ENCODE results near the gene EXOC1L. TPM values are rescaled to one million over a fixed set of nuclear protein-coding genes. Genes with fewer than 3 reads are reported as not detected.

EXOC1L gene
- total and polyA plus RNA-seq, 2 of the 13 experiments (the other 11 are each of a cell fraction or from before 2014, with no cell fraction given) = not detected

DNA sequence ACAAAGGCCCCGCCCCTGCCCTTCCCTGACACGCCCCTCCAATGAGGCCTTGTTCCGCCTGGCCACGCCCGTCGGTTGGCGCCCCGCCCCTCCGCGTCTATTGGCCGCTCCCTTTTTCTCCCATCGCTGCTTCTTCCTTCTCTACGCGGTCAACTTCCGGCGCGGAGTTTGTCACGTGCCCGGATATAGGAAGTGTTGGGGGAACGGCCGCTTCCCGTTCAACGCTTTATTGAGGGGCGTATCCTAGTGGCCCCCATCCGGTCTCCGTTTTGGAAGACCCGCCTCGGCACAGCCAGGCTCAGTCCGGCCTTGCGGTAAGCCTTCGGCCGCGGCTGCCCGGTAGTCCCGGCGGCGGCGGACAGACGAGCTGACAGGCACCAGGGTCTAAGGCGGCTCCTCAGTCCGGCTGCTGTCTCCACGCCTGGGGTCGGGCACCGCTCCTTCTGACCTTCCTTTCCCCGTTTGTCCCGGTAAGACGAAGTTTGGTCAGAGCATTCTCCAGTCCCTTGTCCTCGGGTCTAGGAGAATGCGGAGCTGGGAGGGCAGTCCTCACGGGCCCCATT is 34.0 kb downstream of the EXOC1L start, which contains the start of gene EXOC1 (continued):
- TF ChIP-seq RXRB (CRISPR knock-in tag; IDR thresholded peaks at IDR 0.05; ENCODE audit: borderline replicate concordance) = no peak
- no peak for TF ChIP-seq NR2F6 (IDR thresholded peaks at IDR 0.05)
- TF ChIP-seq NR2F6 (CRISPR knock-in tag; IDR thresholded peaks at IDR 0.05) = no peak
- no peak for TF ChIP-seq MYNN (CRISPR knock-in tag; IDR thresholded peaks at IDR 0.05; ENCODE audit: low read depth)
- TF ChIP-seq ZNF274 (CRISPR knock-in tag; IDR thresholded peaks at IDR 0.05) = peak; percentile 85; the same call in 1 of the 2 replicates
- TF ChIP-seq, protein P1, sequence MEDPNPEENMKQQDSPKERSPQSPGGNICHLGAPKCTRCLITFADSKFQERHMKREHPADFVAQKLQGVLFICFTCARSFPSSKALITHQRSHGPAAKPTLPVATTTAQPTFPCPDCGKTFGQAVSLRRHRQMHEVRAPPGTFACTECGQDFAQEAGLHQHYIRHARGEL (CRISPR knock-in tag; IDR thresholded peaks at IDR 0.05) = no peak
- TF ChIP-seq ZNF350 (CRISPR knock-in tag; IDR thresholded peaks at IDR 0.05; ENCODE audit: borderline replicate concordance, low read depth) = peak; percentile 63; the same call in 1 of the 2 replicates
- no peak for TF ChIP-seq ZNF777 (CRISPR knock-in tag; IDR thresholded peaks at IDR 0.05)
- no peak for TF ChIP-seq JUNB (CRISPR knock-in tag; IDR thresholded peaks at IDR 0.05; ENCODE audit: borderline replicate concordance)
- TF ChIP-seq ZNF138 (CRISPR knock-in tag; IDR thresholded peaks at IDR 0.05; ENCODE audit: low read depth) = no peak
- peak; percentile 65 for TF ChIP-seq KAT7 (CRISPR knock-in tag; IDR thresholded peaks at IDR 0.05; ENCODE audit: borderline replicate concordance)
- TF ChIP-seq, protein P2, sequence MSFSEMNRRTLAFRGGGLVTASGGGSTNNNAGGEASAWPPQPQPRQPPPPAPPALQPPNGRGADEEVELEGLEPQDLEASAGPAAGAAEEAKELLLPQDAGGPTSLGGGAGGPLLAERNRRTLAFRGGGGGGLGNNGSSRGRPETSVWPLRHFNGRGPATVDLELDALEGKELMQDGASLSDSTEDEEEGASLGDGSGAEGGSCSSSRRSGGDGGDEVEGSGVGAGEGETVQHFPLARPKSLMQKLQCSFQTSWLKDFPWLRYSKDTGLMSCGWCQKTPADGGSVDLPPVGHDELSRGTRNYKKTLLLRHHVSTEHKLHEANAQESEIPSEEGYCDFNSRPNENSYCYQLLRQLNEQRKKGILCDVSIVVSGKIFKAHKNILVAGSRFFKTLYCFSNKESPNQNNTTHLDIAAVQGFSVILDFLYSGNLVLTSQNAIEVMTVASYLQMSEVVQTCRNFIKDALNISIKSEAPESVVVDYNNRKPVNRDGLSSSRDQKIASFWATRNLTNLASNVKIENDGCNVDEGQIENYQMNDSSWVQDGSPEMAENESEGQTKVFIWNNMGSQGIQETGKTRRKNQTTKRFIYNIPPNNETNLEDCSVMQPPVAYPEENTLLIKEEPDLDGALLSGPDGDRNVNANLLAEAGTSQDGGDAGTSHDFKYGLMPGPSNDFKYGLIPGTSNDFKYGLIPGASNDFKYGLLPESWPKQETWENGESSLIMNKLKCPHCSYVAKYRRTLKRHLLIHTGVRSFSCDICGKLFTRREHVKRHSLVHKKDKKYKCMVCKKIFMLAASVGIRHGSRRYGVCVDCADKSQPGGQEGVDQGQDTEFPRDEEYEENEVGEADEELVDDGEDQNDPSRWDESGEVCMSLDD (CRISPR knock-in tag; IDR thresholded peaks at IDR 0.05; ENCODE audit: borderline replicate concordance) = 0 out of 2 replicates have a peak, but pooled peaks have one; percentile 18
- TF ChIP-seq, protein P3, sequence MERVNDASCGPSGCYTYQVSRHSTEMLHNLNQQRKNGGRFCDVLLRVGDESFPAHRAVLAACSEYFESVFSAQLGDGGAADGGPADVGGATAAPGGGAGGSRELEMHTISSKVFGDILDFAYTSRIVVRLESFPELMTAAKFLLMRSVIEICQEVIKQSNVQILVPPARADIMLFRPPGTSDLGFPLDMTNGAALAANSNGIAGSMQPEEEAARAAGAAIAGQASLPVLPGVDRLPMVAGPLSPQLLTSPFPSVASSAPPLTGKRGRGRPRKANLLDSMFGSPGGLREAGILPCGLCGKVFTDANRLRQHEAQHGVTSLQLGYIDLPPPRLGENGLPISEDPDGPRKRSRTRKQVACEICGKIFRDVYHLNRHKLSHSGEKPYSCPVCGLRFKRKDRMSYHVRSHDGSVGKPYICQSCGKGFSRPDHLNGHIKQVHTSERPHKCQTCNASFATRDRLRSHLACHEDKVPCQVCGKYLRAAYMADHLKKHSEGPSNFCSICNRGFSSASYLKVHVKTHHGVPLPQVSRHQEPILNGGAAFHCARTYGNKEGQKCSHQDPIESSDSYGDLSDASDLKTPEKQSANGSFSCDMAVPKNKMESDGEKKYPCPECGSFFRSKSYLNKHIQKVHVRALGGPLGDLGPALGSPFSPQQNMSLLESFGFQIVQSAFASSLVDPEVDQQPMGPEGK (CRISPR knock-in tag; IDR thresholded peaks at IDR 0.05) = peak; percentile 84
- no peak for TF ChIP-seq ZNF44 (CRISPR knock-in tag; IDR thresholded peaks at IDR 0.05)
- no peak for TF ChIP-seq ZNF7 (CRISPR knock-in tag; IDR thresholded peaks at IDR 0.05)
- peak; percentile 56; the same call in 1 of the 2 replicates for TF ChIP-seq ZNF878 (CRISPR knock-in tag; IDR thresholded peaks at IDR 0.05)
- TF ChIP-seq FOXK2 (IDR thresholded peaks at IDR 0.05) = no peak
- TF ChIP-seq MLLT10 (CRISPR knock-in tag; IDR thresholded peaks at IDR 0.05) = no peak
- no peak for TF ChIP-seq KLF6 (CRISPR knock-in tag; IDR thresholded peaks at IDR 0.05)
- no peak for TF ChIP-seq PPARG (CRISPR knock-in tag; conservative IDR thresholded peaks at IDR 0.05)
- TF ChIP-seq ZNF180 (CRISPR knock-in tag; IDR thresholded peaks at IDR 0.05; ENCODE audit: borderline replicate concordance, low read depth) = no peak
- TF ChIP-seq ATM (IDR thresholded peaks at IDR 0.05; ENCODE audit: borderline replicate concordance) = no peak
- TF ChIP-seq ZNF451 (CRISPR knock-in tag; IDR thresholded peaks at IDR 0.05) = no peak
- TF ChIP-seq, protein P4, sequence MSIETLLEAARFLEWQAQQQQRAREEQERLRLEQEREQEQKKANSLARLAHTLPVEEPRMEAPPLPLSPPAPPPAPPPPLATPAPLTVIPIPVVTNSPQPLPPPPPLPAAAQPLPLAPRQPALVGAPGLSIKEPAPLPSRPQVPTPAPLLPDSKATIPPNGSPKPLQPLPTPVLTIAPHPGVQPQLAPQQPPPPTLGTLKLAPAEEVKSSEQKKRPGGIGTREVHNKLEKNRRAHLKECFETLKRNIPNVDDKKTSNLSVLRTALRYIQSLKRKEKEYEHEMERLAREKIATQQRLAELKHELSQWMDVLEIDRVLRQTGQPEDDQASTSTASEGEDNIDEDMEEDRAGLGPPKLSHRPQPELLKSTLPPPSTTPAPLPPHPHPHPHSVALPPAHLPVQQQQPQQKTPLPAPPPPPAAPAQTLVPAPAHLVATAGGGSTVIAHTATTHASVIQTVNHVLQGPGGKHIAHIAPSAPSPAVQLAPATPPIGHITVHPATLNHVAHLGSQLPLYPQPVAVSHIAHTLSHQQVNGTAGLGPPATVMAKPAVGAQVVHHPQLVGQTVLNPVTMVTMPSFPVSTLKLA (IDR thresholded peaks at IDR 0.05) = peak; percentile 55
- TF ChIP-seq, protein P5, sequence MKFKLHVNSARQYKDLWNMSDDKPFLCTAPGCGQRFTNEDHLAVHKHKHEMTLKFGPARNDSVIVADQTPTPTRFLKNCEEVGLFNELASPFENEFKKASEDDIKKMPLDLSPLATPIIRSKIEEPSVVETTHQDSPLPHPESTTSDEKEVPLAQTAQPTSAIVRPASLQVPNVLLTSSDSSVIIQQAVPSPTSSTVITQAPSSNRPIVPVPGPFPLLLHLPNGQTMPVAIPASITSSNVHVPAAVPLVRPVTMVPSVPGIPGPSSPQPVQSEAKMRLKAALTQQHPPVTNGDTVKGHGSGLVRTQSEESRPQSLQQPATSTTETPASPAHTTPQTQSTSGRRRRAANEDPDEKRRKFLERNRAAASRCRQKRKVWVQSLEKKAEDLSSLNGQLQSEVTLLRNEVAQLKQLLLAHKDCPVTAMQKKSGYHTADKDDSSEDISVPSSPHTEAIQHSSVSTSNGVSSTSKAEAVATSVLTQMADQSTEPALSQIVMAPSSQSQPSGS (CRISPR knock-in tag; IDR thresholded peaks at IDR 0.05) = no peak

All from HepG2 (cell line).